GM21390 (cell line): ENCODE measurements around the gene TGM1.
"Not testable (repeated sequence)": the region's sequence is repeated elsewhere in the genome, so short reads cannot be mapped to it uniquely, and the experiment has no call there.

Experiments used
- ATAC-seq: cut with Tn5 transposase; IDR thresholded peaks from one replicate; pipeline ENCODE4 v1.9.1; 2021; ENCODE audit not compliant: unreplicated experiment

Gene TGM1

DNA sequence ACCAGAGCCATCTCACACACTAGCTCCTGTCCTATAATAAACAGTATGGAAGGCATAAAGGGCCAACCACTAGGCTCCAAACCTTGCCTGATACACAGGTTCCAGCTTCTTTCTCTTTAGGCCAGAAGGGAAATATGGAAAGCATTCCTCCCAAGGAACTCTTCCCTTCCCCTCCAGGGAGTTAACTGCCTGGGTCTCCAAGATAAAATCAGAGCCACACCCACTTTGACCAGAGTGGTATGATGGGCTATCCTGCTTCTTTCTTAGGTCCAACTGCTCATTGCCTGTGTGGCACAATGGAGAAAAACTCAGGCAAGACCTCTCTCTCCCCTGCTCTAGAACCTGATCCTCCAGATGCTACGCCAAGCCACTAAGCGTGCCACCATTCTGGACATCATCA is 55.4 kb downstream of the TGM1 start:
- ATAC-seq, result no peak

DNA sequence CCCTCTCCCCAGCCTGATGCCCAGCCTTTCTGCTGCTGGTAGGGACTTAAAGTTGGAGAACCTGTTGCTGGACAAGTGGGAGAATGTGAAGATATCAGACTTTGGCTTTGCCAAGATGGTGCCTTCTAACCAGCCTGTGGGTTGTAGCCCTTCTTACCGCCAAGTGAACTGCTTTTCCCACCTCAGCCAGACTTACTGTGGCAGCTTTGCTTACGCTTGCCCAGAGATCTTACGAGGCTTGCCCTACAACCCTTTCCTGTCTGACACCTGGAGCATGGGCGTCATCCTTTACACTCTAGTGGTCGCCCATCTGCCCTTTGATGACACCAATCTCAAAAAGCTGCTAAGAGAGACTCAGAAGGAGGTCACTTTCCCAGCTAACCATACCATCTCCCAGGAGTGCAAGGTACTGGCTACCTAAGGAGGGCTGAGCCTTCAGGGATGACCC is 55.8 kb downstream of the TGM1 start:
- no peak for ATAC-seq

DNA sequence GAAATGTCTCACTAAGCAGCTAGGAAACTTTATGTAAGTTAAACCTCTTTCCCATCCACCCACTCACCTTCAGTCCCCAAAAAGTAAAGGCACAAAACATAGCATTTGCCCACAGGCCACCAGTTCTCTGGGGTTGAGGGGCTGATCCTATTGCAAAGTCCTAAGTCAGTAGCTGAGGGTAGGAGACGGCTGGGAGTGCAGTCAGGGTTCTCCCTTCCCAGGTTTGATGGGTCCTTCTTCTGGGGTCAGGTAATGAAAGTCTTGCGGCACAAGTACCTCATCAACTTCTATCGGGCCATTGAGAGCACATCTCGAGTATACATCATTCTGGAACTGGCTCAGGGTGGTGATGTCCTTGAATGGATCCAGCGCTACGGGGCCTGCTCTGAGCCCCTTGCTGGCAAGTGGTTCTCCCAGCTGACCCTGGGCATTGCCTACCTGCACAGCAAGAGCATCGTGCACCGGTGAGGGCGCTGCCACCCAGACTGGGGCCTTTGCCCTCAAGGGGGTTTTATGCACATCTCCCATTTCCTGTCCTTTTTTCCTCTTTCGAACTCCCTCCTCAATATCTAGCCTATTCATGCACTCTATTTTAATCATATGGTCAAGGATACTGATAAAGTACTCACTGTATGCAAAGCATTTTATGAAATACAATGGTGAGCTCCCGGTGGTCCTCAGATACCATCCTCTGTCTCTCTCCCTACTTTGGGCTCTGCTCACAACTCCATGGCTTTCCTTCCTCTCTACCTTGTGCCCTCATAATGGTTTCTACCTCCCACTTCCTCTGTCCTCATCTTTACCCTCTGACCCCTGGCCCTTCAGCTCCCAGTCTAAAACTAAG is 56.5 kb downstream of the TGM1 start:
- no peak for ATAC-seq

DNA sequence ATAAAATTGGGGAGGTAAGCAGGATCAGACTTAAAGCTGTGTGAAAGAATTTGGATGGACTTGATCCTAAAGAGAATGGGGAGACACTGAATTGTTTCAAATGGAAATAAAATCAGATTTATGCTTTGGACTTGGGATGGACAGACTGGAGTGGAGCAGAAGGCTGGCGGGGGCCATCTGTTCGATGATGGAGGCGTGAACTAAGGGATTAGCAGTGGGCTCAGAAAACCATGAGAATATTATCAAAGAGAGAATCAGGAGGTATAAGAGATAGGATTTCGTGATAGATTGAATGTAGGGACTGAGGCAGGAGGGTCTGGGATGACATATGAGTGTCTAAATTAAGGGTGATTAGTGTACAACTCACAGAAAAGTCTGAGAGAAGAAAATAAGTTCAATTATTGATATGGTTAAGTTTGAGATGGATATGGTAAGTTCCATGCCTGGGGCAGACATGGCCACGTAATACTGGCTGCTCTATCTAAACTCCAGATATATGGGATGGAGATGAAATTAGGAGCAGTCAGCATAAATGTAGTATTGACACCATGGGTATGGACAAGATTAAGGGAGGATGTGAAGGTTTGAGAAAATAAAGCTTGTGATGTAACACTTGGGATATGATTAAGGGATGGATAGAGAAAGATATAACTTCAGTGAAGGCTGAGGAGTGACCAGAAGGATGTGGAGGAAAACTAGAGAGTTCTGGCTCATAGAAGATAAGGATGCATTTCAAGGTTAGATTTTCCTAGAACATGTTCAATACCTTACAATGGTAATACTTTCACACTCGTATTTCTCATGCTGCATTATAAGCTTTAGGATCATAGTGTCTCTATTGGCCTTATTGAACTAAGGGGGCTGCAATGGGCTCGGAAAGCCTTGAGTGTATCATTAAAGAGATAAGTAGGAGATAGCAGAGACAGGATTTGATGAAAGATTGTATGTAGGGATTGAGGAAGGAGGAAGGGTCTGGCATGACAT is 58.5 kb downstream of the TGM1 start:
- ATAC-seq, result no peak

DNA sequence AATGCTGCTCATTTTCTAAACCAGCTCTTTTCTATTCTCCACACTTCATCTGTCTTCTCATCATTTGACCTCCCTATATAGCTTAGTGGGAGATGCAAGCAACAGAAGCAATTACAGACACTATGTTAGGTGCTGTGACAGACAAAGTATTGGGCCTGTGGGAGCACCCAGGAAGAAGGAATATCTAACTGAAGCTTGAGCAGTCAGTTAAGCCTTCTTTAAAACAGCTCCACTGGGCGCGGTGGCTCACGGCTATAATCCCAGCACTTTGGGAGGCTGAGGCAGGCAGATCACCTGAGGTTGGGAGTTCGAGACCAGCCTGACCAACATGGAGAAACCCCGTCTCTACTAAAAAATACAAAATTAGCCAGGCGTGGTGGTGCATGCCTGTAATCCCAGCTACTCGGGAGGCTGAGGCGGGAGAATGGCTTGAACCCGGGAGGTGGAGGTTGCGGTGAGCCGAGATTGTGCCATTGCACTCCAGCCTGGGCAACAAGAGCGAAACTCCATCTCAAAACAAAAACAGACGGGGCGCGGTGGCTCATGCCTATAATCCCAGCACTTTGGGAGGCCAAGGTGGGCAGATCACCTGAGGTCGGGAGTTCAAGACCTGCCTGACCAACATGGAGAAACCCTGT is 59.6 kb downstream of the TGM1 start:
- ATAC-seq, result not testable (repeated sequence)

DNA sequence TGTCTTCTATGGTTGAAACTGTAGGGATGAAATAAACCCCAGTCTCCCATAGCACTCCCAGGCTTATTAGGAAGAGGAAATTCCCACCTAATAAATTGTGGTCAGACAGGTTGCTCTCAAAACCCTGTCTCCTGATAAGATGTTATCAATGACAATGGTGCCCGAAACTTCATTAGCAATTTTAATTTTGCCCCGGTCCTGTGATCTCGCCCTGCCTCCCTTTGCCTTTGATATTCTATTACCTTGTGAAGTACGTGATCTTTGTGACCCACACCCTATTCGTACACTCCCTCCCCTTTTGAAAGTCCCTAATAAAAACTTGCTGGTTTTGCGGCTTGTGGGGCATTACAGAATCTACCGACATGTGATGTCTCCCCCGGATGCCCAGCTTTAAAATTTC is 60.4 kb downstream of the TGM1 start:
- ATAC-seq, result not testable (repeated sequence)
